Measurements from ENCODE around the gene CA11.

DNA sequence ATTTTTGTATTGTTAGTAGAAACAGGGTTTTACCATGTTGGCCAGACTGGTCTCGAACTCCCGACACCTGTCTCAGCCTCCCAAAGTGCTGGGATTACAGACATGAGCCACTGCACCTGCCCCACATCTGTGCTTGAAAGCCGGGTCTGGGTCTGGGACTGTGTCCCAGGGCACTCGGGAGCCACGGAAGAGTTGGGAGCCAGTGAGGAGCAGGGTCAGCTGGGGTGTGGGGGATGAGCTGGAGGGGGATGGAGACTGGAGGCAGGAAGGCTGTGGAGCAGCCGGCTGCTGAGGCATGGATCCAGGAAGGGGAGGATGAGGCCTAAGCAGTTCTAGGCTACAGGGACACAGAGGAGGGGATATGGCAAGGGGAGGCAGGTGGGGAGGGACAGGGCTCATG is 50.2 kb downstream of the CA11 start:
- TF ChIP-seq, protein P1, sequence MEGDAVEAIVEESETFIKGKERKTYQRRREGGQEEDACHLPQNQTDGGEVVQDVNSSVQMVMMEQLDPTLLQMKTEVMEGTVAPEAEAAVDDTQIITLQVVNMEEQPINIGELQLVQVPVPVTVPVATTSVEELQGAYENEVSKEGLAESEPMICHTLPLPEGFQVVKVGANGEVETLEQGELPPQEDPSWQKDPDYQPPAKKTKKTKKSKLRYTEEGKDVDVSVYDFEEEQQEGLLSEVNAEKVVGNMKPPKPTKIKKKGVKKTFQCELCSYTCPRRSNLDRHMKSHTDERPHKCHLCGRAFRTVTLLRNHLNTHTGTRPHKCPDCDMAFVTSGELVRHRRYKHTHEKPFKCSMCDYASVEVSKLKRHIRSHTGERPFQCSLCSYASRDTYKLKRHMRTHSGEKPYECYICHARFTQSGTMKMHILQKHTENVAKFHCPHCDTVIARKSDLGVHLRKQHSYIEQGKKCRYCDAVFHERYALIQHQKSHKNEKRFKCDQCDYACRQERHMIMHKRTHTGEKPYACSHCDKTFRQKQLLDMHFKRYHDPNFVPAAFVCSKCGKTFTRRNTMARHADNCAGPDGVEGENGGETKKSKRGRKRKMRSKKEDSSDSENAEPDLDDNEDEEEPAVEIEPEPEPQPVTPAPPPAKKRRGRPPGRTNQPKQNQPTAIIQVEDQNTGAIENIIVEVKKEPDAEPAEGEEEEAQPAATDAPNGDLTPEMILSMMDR (IDR thresholded peaks at IDR 0.05): no peak
- no peak for TF ChIP-seq POLR2A (IDR thresholded peaks at IDR 0.05)
- TF ChIP-seq POLR2AphosphoS5 (IDR thresholded peaks at IDR 0.05): no peak

Data from prostate gland (tissue), 2 donors.